GM18861 (cell line): ENCODE data around the gene MINDY3.
"Not testable (repeated sequence)": the region's sequence is repeated elsewhere in the genome, so short reads cannot be mapped to it uniquely, and the experiment has no call there.

Experiments
- ATAC-seq: cut with Tn5 transposase; IDR thresholded peaks from one replicate; pipeline ENCODE4 v1.9.1; 2021; ENCODE audit not compliant: unreplicated experiment

MINDY3 gene

GRCh38 chr10:15781381-15781960, 78.8 kb downstream of the MINDY3 start:
- ATAC-seq, result no peak

GRCh38 chr10:15780353-15781135, 79.8 kb downstream of the MINDY3 start:
- no peak for ATAC-seq

GRCh38 chr10:15775513-15775912, 84.8 kb downstream of the MINDY3 start:
- no peak for ATAC-seq

- not testable (repeated sequence) for ATAC-seq
These were observed 85.8 kb downstream of the MINDY3 start for GRCh38 chr10:15774534-15774933.

- ATAC-seq, result no peak
These were observed 95.3 kb downstream of the MINDY3 start for GRCh38 chr10:15764892-15765454.

- ATAC-seq, result no peak
These were observed 97.3 kb downstream of the MINDY3 start for GRCh38 chr10:15763006-15763405.

GRCh38 chr10:15762239-15762638, 98.1 kb downstream of the MINDY3 start:
- not testable (repeated sequence) for ATAC-seq

- not testable (repeated sequence) for ATAC-seq
These were observed 99.1 kb downstream of the MINDY3 start for GRCh38 chr10:15761224-15761623.

- no peak for ATAC-seq
These were observed 99.6 kb downstream of the MINDY3 start for GRCh38 chr10:15760681-15761080.

GRCh38 chr10:15759265-15759664, 101.0 kb downstream of the MINDY3 start:
- ATAC-seq, result no peak

GRCh38 chr10:15758618-15759017, 101.7 kb downstream of the MINDY3 start:
- ATAC-seq, result no peak

- no peak for ATAC-seq
These were observed 105.4 kb downstream of the MINDY3 start for GRCh38 chr10:15754937-15755336.

- no peak for ATAC-seq
These were observed 109.3 kb downstream of the MINDY3 start for GRCh38 chr10:15751046-15751445.

- ATAC-seq, result no peak
These were observed 112.2 kb downstream of the MINDY3 start for GRCh38 chr10:15748126-15748525.

- ATAC-seq, result no peak
These were observed 112.7 kb downstream of the MINDY3 start for GRCh38 chr10:15747632-15748031.

- no peak for ATAC-seq
These were observed 114.6 kb downstream of the MINDY3 start for GRCh38 chr10:15745751-15746150.

GRCh38 chr10:15744217-15744865, 116.0 kb downstream of the MINDY3 start:
- ATAC-seq, result no peak

- no peak for ATAC-seq
These were observed 116.9 kb downstream of the MINDY3 start for GRCh38 chr10:15743443-15743842.

GRCh38 chr10:15742836-15743235, 117.5 kb downstream of the MINDY3 start:
- no peak for ATAC-seq

GRCh38 chr10:15742102-15742501, 118.2 kb downstream of the MINDY3 start:
- no peak for ATAC-seq

- no peak for ATAC-seq
These were observed 118.7 kb downstream of the MINDY3 start for GRCh38 chr10:15741581-15741980.

- no peak for ATAC-seq
These were observed 120.0 kb downstream of the MINDY3 start for GRCh38 chr10:15740261-15740660.
